GM12864 (cell line): Measurements from ENCODE around the gene CDC14B.
A peak's percentile ranks its signal among the peaks of the same experiment; 100 is the strongest.

Source experiments
- DNase-seq: peaks from one replicate; pipeline ENCODE4 v3.0.0-alpha.2; 2011; ENCODE audit warnings: low read depth
- H3K4me3 ChIP-seq: 2 replicates; pipeline ENCODE4 v1.5.1; 2011; ENCODE audit warnings: mild to moderate bottlenecking, low read depth, low read length, control low read depth
- CTCF ChIP-seq: IDR thresholded peaks from 2 replicates; pipeline ENCODE4 v1.5.1; 2011; ENCODE audit warnings: low read depth, mild to moderate bottlenecking, moderate library complexity, low read length, control low read depth, inconsistent platforms; ENCODE audit errors: missing control alignments

CDC14B gene

DNA sequence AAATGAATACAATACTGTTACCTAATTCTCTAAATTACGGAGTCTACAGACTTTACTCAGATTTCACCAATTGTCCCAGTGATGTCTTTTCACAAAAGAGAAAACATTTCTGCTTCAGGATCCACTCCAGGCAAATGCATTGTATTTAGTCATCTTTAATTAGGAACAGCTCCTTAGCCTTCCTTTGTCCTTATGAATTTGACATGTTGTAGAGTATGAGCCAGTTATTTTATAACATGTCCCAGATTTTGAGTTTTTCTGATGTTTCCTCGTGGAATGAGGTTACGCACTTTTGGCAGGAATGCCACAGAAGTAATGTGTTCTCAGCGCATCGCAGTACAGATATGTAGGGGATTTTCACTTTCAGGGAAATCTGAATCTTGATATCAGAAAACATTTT lies 159.2 kb downstream of the CDC14B start:
- TF ChIP-seq CTCF, result no peak
- DNase-seq, result no peak
- no peak overlapping the region for H3K4me3 ChIP-seq

- no peak for TF ChIP-seq CTCF
- no peak overlapping the region for H3K4me3 ChIP-seq
- no peak for DNase-seq
Measured at GRCh38 chr9:96459268-96460007, 160.2 kb downstream of the CDC14B start.

DNA sequence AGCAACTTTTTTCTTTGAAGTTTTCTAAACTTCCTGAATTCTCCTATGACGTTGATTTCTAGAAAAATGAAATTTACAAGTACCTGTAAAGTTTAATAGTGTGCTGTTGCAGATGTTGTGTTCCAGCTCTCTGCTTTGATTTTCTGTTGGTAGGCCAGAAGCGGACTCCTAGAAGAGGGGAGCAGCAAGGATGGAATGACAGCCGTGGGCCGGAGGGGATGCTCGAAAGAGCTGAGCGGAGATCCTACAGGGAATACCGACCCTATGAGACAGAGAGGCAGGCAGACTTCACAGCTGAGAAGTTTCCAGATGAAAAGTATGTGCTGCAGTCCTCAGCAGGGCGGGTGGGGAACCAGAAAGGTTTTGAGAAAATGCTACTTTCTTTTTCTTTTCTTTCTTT lies 161.4 kb downstream of the CDC14B start:
- H3K4me3 ChIP-seq, result no peak overlapping the region
- no peak for DNase-seq
- no peak for TF ChIP-seq CTCF

DNA sequence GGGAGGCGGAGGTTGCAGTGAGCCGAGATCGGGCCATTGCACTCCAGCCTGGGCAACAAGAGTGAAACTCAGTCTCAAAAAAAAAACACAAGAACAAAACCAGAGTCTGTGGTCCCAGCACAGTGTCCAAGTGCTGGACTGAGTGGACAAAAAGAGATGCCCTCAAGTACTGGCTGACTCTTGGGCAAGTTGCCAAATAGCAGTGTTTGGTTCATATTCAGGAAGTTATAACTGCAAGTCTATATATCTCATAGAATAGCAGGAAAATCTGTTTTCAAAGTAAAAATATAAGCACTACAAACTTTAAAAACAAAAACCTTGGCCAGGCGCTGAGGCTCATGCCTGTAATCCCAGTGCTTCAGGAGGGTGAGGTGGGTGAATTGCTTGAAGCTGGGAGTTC lies 162.4 kb downstream of the CDC14B start:
- no peak overlapping the region for H3K4me3 ChIP-seq
- DNase-seq, result no peak
- TF ChIP-seq CTCF, result no peak

DNA sequence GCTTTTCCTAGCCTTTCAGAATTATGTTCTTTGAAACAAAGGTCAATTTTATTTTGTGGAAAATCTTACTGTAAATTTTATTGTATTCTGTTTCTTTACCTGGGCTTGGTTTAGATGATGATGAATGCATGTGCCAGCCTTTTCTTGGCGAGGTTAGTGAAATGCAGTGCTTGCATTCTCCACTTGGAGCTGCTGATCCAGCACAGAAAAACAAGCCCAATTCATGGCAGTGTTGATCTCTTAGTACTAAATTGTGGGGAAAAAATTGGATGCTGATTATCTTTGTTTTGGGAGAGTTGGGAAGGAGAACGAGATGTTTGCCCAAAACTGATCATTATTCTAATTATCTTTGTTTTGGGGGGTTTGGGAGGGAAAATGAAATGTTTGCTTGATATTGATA lies 166.0 kb downstream of the CDC14B start:
- H3K4me3 ChIP-seq, result no peak overlapping the region
- no peak for DNase-seq
- peak; percentile 37 for TF ChIP-seq CTCF

DNA sequence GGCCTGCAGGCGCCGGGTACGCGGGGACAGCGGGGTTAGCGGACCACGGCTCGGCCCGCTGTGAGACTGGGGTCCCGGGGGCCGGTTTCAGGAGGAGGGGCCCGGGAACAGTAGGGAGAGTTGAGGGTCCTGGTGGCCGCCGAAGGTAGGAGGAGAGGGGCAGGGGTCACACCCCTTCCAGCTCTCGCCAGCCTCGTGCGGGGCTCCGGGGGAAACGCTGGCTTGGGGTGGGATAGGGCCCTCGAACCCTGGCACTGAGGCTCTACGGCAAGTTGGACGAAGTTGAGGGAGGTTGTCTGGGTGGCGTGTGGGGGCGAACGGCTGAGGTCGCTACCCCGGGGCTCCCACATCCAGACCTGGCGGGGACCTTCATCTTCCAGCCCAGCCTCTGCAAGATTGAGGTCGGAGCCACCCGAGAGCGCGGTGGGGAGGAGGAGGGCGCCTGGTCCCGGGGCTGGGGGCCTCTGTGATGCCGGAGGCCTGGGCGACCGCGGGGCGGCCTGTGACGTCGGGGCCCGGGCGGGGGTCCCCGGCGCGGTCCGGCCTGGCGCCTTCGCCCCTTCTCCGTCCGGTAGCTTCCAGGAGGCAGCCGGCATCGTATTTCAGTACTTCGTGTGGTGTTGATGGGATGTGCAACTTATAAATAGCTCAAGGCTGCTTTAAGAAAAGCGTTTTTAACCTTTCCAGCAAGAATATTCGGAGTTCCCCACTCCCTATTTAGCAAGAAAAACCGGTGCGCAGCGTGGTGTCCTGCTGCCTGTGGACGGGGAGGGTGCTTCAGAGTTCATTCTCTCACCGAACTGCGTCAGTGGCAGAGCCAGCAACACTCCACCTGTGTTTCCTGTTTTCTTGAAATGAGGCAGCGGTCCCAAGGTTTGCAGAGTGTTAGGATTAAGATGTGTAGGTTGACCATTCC lies 168.8 kb downstream of the CDC14B start:
- no peak for DNase-seq
- TF ChIP-seq CTCF, result no peak
- peak overlapping the region; percentile 86 for H3K4me3 ChIP-seq
